Cardiac muscle cell (in vitro differentiated cells and primary cell): Measurements from ENCODE around the gene SLC24A3. TPM values are rescaled to one million over a fixed set of nuclear protein-coding genes. Genes with fewer than 3 reads are reported as not detected.

Experiments used
- DNase-seq, 2 donors: peaks; one replicate each; pipeline versions ENCODE4 v3.0.0 to v3.0.0-alpha.2; 2010 to 2017; ENCODE audit warnings: low read depth in 1 of 2, low spot score in 1 of 2
- H3K27ac ChIP-seq: fragments of 200-600 bp; sonication (generic); 2 replicates; pipeline ENCODE4 v1.5.1; 2016
- H3K27me3 ChIP-seq: fragments of 200-600 bp; sonication (generic); 2 replicates; pipeline ENCODE4 v1.6.0; 2016; ENCODE audit warnings: control low read depth
- H3K36me3 ChIP-seq: fragments of 200-600 bp; sonication (generic); 2 replicates; pipeline ENCODE4 v1.5.1; 2016; ENCODE audit warnings: control low read depth
- H3K4me1 ChIP-seq: fragments of 200-600 bp; sonication (generic); 2 replicates; pipeline ENCODE4 v1.8.1; 2017; ENCODE audit warnings: low read depth, mild to moderate bottlenecking, mixed run types
- H3K4me3 ChIP-seq: fragments of 200-600 bp; sonication (generic); 2 replicates; pipeline ENCODE4 v1.5.1; 2016; ENCODE audit warnings: mild to moderate bottlenecking
- H3K9me3 ChIP-seq: fragments of 200-600 bp; sonication (generic); 2 replicates; pipeline ENCODE4 v1.5.1; 2017; ENCODE audit warnings: low read depth, mild to moderate bottlenecking, control low read depth
- polyA plus RNA-seq: library from polyadenylated mRNA; unstranded; fragments of >200 nt; fragmentation: Nextera tagmentation; extraction: Ambion mirVana; gene quantifications from 2 replicates; pipeline ENCODE4 v1.2.1, GENCODE V29; 2016
- total RNA-seq: library from RNA; depleted of rRNA; stranded (reverse); fragments of >200 nt; gene quantifications from 2 replicates; pipeline ENCODE4 v1.2.3, GENCODE V29; 2016
- TF ChIP-seq, protein P1 (sequence below): IDR thresholded peaks from 2 replicates; pipeline ENCODE4 v1.5.1; 2012; ENCODE audit warnings: low read depth, mild to moderate bottlenecking, low read length

Gene SLC24A3
- total and polyA plus RNA-seq, 2 experiments from 2014 or later = 1.6 to 1.7 TPM

DNA sequence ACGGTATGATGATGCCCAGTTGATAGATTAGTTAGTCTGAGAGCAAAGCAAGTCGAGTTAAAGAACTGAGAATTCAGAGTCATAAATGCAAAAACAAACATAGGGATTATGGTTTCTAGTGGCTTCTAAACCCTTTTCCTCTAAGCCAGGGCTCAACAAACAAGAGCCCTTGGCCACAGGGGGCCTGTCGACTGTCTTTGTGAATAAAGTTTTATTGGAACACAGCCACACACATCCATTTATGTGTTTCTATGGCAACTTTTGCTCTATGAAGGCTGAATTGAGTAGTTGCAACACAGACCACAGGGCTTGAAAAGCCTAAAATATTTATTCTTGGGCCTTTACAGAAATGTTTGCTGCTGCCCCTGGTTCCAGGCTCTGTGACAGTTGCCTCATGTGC, 76.2 kb downstream of the SLC24A3 start:
- Histone ChIP-seq H3K27ac (no peak overlapping the region), H3K4me3 (no peak overlapping the region), H3K27me3 (no peaks in the 10 kb centered on the region), H3K36me3 (no peaks in the 10 kb centered on the region), H3K4me1 (no peaks in the 10 kb centered on the region), H3K9me3 (no peaks in the 10 kb centered on the region)
- TF ChIP-seq, protein P1, sequence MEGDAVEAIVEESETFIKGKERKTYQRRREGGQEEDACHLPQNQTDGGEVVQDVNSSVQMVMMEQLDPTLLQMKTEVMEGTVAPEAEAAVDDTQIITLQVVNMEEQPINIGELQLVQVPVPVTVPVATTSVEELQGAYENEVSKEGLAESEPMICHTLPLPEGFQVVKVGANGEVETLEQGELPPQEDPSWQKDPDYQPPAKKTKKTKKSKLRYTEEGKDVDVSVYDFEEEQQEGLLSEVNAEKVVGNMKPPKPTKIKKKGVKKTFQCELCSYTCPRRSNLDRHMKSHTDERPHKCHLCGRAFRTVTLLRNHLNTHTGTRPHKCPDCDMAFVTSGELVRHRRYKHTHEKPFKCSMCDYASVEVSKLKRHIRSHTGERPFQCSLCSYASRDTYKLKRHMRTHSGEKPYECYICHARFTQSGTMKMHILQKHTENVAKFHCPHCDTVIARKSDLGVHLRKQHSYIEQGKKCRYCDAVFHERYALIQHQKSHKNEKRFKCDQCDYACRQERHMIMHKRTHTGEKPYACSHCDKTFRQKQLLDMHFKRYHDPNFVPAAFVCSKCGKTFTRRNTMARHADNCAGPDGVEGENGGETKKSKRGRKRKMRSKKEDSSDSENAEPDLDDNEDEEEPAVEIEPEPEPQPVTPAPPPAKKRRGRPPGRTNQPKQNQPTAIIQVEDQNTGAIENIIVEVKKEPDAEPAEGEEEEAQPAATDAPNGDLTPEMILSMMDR = no peak
- no peak for DNase-seq

- TF ChIP-seq, protein P1 = no peak
- Histone ChIP-seq H3K36me3 (no peaks in the 10 kb centered on the region), H3K4me3 (no peak overlapping the region), H3K9me3 (no peaks in the 10 kb centered on the region), H3K27ac (no peak overlapping the region), H3K4me1 (no peaks in the 10 kb centered on the region), H3K27me3 (no peaks in the 10 kb centered on the region)
- no peak for DNase-seq
Measured at GRCh38 chr20:19289451-19289850, 77.0 kb downstream of the SLC24A3 start.

DNA sequence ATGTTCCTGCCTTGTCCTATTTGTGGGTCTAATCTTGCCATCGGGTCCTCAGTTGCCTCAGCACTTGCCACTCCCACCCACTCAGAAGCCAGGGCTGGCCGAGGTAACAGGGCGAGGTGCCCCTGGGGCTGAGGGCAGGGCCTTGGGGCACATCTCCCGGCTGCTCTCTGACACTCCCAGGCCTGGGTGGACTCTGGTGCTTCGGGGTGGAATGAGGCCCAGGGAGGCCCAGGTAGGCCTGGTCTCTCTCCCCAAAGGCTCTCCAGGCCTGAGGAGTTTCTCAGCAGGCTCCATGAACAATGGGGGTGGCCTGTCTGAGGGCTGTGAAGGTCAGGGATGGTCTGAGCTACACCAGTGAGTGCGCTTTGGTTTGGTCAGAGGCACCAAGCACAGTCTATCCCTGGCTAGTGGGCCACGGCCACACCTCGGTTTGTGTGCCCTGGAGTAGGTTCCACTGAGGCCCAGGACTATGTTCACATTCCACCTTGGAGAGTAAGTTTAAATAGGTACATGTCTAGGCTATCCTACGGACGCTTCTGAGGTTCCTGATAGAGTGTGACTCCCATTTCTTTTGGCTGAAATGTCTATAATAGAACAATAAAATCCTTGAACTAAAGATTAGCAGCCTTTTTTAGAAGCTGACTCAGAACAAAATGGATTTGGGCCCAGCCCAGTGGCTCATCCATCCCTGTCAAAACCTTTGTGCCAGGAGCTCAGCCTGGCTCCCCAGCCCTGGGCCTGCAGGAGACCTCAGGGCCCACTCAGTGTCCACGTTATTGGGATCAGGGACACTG, 78.8 kb downstream of the SLC24A3 start:
- Histone ChIP-seq H3K27ac (no peak overlapping the region), H3K9me3 (no peaks in the 10 kb centered on the region), H3K27me3 (no peaks in the 10 kb centered on the region), H3K4me3 (no peak overlapping the region), H3K4me1 (no peaks in the 10 kb centered on the region), H3K36me3 (no peaks in the 10 kb centered on the region)
- TF ChIP-seq, protein P1 = no peak
- no peak for DNase-seq

DNA sequence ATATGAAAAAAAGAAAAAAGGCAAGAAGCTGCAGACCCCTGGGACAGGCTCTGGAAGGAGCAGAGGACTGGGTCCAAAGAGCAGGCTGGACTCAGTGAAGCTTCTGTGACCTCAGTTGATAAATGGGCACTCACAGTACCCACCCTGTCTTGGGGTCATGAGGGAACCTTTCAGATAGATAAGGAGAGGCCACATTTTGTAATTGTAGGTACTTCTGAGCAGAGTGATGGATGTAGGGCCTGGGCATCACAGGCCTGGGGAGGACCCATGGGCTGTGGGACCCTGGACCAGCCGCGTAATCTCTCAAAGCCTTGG, 79.3 kb downstream of the SLC24A3 start:
- Histone ChIP-seq H3K27ac (no peak overlapping the region), H3K4me1 (no peaks in the 10 kb centered on the region), H3K27me3 (no peaks in the 10 kb centered on the region), H3K36me3 (no peaks in the 10 kb centered on the region), H3K9me3 (no peaks in the 10 kb centered on the region), H3K4me3 (no peak overlapping the region)
- TF ChIP-seq, protein P1 = no peak
- DNase-seq = no peak

DNA sequence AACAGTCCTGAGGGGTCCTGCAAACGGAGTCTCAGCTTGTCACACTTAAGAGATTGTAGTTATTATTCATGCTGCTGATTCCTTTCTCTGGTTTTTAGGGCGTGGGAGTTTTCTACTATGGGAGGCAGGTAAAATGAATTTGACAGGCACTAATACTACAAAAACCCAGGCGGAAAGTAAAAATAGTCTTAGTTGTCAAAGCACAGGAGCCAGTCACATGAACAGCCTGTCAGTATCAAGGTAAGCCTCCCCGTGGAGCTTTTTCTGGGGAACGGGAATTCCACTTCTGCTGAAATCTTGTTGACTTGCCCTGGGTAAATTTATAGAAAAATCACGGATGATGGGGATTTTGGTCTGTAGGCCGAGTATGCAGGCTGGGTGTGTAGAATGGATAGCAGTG, 79.8 kb downstream of the SLC24A3 start:
- Histone ChIP-seq H3K4me1 (no peaks in the 10 kb centered on the region), H3K36me3 (no peaks in the 10 kb centered on the region), H3K27ac (no peak overlapping the region), H3K9me3 (no peaks in the 10 kb centered on the region), H3K27me3 (no peaks in the 10 kb centered on the region), H3K4me3 (no peak overlapping the region)
- no peak for DNase-seq
- TF ChIP-seq, protein P1 = no peak
